Psoas muscle (tissue), 8 donors: Measurements from ENCODE around the gene PDE4D. TPM values are rescaled to one million over a fixed set of nuclear protein-coding genes. Genes with fewer than 3 reads are reported as not detected.

ENCODE experiments used
- ATAC-seq, 4 donors: fragments of 200-7000 bp; cut with Tn5 transposase; one replicate each; pipeline ENCODE4 v1.9.1; 2020; ENCODE audit warnings: moderate library complexity in 3 of 4, mild to moderate bottlenecking in 2 of 4
- DNase-seq, 2 donors: peaks; one replicate each; pipeline ENCODE4 v3.0.0-alpha.2; 2020
- H3K27ac ChIP-seq: fragments of 200-600 bp; one replicate; pipeline ENCODE4 v1.8.0; 2022
- H3K27me3 ChIP-seq, 3 donors: fragments of 200-600 bp in 1 of 3; one replicate each; pipeline versions ENCODE4 v1.6.1 to v1.8.0; 2013 to 2022; ENCODE audit warnings: low read length in 2 of 3, mild to moderate bottlenecking in 2 of 3, moderate library complexity in 1 of 3; ENCODE audit not compliant: insufficient read depth in 3 of 3
- H3K36me3 ChIP-seq, 2 donors: fragments of 200-600 bp in 1 of 2; one replicate each; pipeline versions ENCODE4 v1.6.1 to v1.8.0; 2013 to 2022; ENCODE audit warnings: low read depth in 1 of 2, mild to moderate bottlenecking in 1 of 2, moderate library complexity in 1 of 2; ENCODE audit not compliant: insufficient read depth in 1 of 2
- H3K4me1 ChIP-seq: fragments of 200-600 bp; one replicate; pipeline ENCODE4 v1.8.0; 2022
- H3K4me3 ChIP-seq: fragments of 200-600 bp; one replicate; pipeline ENCODE4 v1.8.0; 2022; ENCODE audit warnings: mild to moderate bottlenecking
- H3K9me3 ChIP-seq: fragments of 200-600 bp; one replicate; pipeline ENCODE4 v1.8.0; 2022
- CTCF ChIP-seq: fragments of 200-600 bp; IDR thresholded peaks from one replicate; pipeline ENCODE4 v1.8.0; 2022; ENCODE audit warnings: antibody characterized with exemption
- WGBS, 3 donors: extraction: QIAGEN DNeasy Blood & Tissue Kit; methylation state at CpG; one replicate each; pipeline versions ENCODE4 v1.1.6 to v1.1.7; 2013; 5-methylcytosine and 5-hydroxymethylcytosine counted together
- intact Hi-C, 2 donors: fragments of 100-400 bp; cut with DNase I; formaldehyde crosslinking; loops; one replicate each; pipeline versions ENCODE4 v1.11.0 to v1.14.2; 2022
- polyA plus RNA-seq, 3 donors: library from polyadenylated mRNA; stranded (reverse); fragments of 200-250 nt; gene quantifications; one replicate each; pipeline ENCODE4 v1.2.3, GENCODE V29; 2013
- total RNA-seq, 4 donors: library from RNA; stranded (reverse); fragmentation: NEBNext Ultra II Directional in 2 of 4; extraction: Animal tissue kit (Norgen Biotek cat#: 25700) in 2 of 4; gene quantifications; one replicate each; pipeline versions ENCODE4 v1.2.1 to v1.2.4, GENCODE V29; 2021 to 2023
- donor health status: healthy with polysubstance abuse.
- donor health status: DM: no; HTN: no; CAD: no; lungs with moderate emphysema.
- donor health status: Bipolar disorder and iron deficiency.
- donor health status: healthy.
- donor health status: DM: yes; HTN: yes; CAD: no.
- donor health status: DM: no; HTN: no; CAD: no.
- donor health status: DM: no; HTN: no; CAD: no.
- donor health status: DM: yes; HTN: yes; CAD: no.

The PDE4D gene
- total and polyA plus RNA-seq, 7 donors, result 42.6 to 283 (median 88.7) TPM

GRCh38 chr5:59137846-59138245 is 755.7 kb downstream of the PDE4D start:
- Histone ChIP-seq H3K27ac (peak overlapping the region; percentile 83), H3K9me3 (no peaks in the 10 kb centered on the region), H3K4me1 (peaks cover 66% of the 10 kb centered on the region), H3K27me3 (no peaks in the 10 kb centered on the region), H3K4me3 (no peak overlapping the region), H3K36me3 (no peaks in the 10 kb centered on the region)
- TF ChIP-seq CTCF, result no peak
- ATAC-seq (no peak), DNase-seq (no peak)
- WGBS, 3 donors, result 59 to 66% (median 63%) methylated on average over 2 of the region's 2 CpGs
- intact Hi-C loops, result no loop called here

- TF ChIP-seq CTCF, result no peak
- DNase-seq, result no peak
- Histone ChIP-seq H3K27me3 (no peaks in the 10 kb centered on the region), H3K27ac (peak overlapping the region; percentile 83), H3K36me3 (no peaks in the 10 kb centered on the region), H3K4me1 (peaks cover 65% of the 10 kb centered on the region), H3K9me3 (no peaks in the 10 kb centered on the region), H3K4me3 (no peak overlapping the region)
- ATAC-seq, result no peak
- 23 to 41% (median 23%) methylated on average over 2 of the region's 2 CpGs for WGBS, 3 donors
- intact Hi-C loops, result no loop called here
Observed at GRCh38 chr5:59136549-59136948, 757.0 kb downstream of the PDE4D start.

- intact Hi-C loops, result no loop called here
- Histone ChIP-seq H3K4me1 (peaks cover 51% of the 10 kb centered on the region), H3K27me3 (no peaks in the 10 kb centered on the region), H3K36me3 (no peaks in the 10 kb centered on the region), H3K27ac (peak overlapping the region; percentile 62), H3K9me3 (no peaks in the 10 kb centered on the region), H3K4me3 (no peak overlapping the region)
- 69 to 78% (median 75%) methylated on average over 5 of the region's 5 CpGs for WGBS, 3 donors
- ATAC-seq (no peak), DNase-seq (no peak)
- TF ChIP-seq CTCF, result no peak
Observed at GRCh38 chr5:59134471-59135163, 758.9 kb downstream of the PDE4D start.

- Histone ChIP-seq H3K4me1 (peaks cover 48% of the 10 kb centered on the region), H3K36me3 (no peaks in the 10 kb centered on the region), H3K4me3 (no peak overlapping the region), H3K27me3 (no peaks in the 10 kb centered on the region), H3K9me3 (no peaks in the 10 kb centered on the region), H3K27ac (peak overlapping the region; percentile 62)
- ATAC-seq (peak in 3 of 4 donors; percentile 22 to 39 (median 29)), DNase-seq (no peak)
- TF ChIP-seq CTCF, result no peak
- 54 to 69% (median 64%) methylated on average over 2 of the region's 2 CpGs for WGBS, 3 donors
- intact Hi-C loops, result no loop called here
Observed at GRCh38 chr5:59133764-59134261, 759.7 kb downstream of the PDE4D start.

- H3K36me3 ChIP-seq, result no peaks in the 10 kb centered on the region
- 82 to 97% (median 84%) methylated on average over 5 of the region's 5 CpGs for WGBS, 3 donors
- H3K4me3 ChIP-seq, result no peak overlapping the region
- ATAC-seq, result no peak
- intact Hi-C loops, result no loop called here
- no peak for DNase-seq
- H3K4me1 ChIP-seq, result peaks cover 49% of the 10 kb centered on the region
- peak overlapping the region; percentile 62 for H3K27ac ChIP-seq
- H3K27me3 ChIP-seq, result no peaks in the 10 kb centered on the region
- H3K9me3 ChIP-seq, result no peaks in the 10 kb centered on the region
- TF ChIP-seq CTCF, result no peak
Observed at GRCh38 chr5:59132131-59132530, 761.4 kb downstream of the PDE4D start.
